Liver (tissue), 9 donors: ENCODE results near the gene SEMA5A. TPM values are rescaled to one million over a fixed set of nuclear protein-coding genes. Genes with fewer than 3 reads are reported as not detected.

ENCODE experiments used
- DNase-seq: peaks from one replicate; pipeline ENCODE4 v3.0.0-alpha.2; 2017; ENCODE audit warnings: low spot score
- H3K27ac ChIP-seq, 2 donors: one replicate each; pipeline ENCODE4 v1.7.0; 2013; ENCODE audit warnings: inconsistent platforms in 2 of 2, low read length in 2 of 2, control low read depth in 1 of 2, low read depth in 1 of 2, mild to moderate bottlenecking in 1 of 2
- H3K27me3 ChIP-seq, 4 donors: one replicate each; pipeline versions ENCODE4 v1.6.1 to v1.7.0; 2013; ENCODE audit warnings: low read length in 3 of 4, inconsistent platforms in 1 of 4, mild to moderate bottlenecking in 1 of 4, moderate library complexity in 1 of 4; ENCODE audit not compliant: control insufficient read depth in 4 of 4, insufficient read depth in 4 of 4
- H3K36me3 ChIP-seq, 4 donors: one replicate each; pipeline versions ENCODE4 v1.6.1 to v1.7.0; 2013; ENCODE audit warnings: low read length in 3 of 4, mild to moderate bottlenecking in 3 of 4, low read depth in 1 of 4, moderate library complexity in 1 of 4; ENCODE audit not compliant: control insufficient read depth in 4 of 4, insufficient read depth in 3 of 4
- H3K4me1 ChIP-seq, 4 donors: one replicate each; pipeline versions ENCODE4 v1.6.1 to v1.7.0; 2013; ENCODE audit warnings: low read length in 3 of 4, mild to moderate bottlenecking in 3 of 4, moderate library complexity in 1 of 4; ENCODE audit not compliant: control insufficient read depth in 4 of 4, insufficient read depth in 4 of 4
- H3K4me3 ChIP-seq, 3 donors: one replicate each; pipeline versions ENCODE4 v1.6.1 to v1.7.0; 2013; ENCODE audit warnings: low read length in 3 of 3, control low read depth in 1 of 3, low read depth in 1 of 3, mild to moderate bottlenecking in 1 of 3
- H3K9ac ChIP-seq, 2 donors: one replicate each; pipeline ENCODE4 v1.7.0; 2013; ENCODE audit warnings: low read length in 2 of 2, mild to moderate bottlenecking in 2 of 2, moderate library complexity in 2 of 2, control low read depth in 1 of 2, low read depth in 1 of 2
- H3K9me3 ChIP-seq, 4 donors: one replicate each; pipeline versions ENCODE4 v1.6.1 to v1.7.0; 2013; ENCODE audit warnings: low read length in 3 of 4; ENCODE audit not compliant: control insufficient read depth in 4 of 4
- EGR1 ChIP-seq, 2 donors: IDR thresholded peaks; 2 replicates each; pipeline ENCODE4 v1.6.1; 2016 to 2018; ENCODE audit warnings: antibody characterized with exemption in 2 of 2, low read depth in 2 of 2
- FOXA1 ChIP-seq: IDR thresholded peaks from 2 replicates; pipeline ENCODE4 v1.6.1; 2016; ENCODE audit warnings: antibody characterized with exemption
- FOXA2 ChIP-seq: IDR thresholded peaks from 2 replicates; pipeline ENCODE4 v1.6.1; 2016; ENCODE audit warnings: antibody characterized with exemption
- GABPA ChIP-seq, 2 donors: IDR thresholded peaks in 1 of 2; conservative IDR thresholded peaks in 1 of 2; 2 replicates each; pipeline ENCODE4 v1.6.1; 2016; ENCODE audit warnings: antibody characterized with exemption in 2 of 2, mild to moderate bottlenecking in 1 of 2, moderate library complexity in 1 of 2
- HNF4A ChIP-seq, 2 donors: conservative IDR thresholded peaks; 2 replicates each; pipeline ENCODE4 v1.6.1; 2016; ENCODE audit warnings: antibody characterized with exemption in 2 of 2, mild to moderate bottlenecking in 2 of 2
- HNF4G ChIP-seq: IDR thresholded peaks from 2 replicates; pipeline ENCODE4 v1.6.1; 2016; ENCODE audit warnings: antibody characterized with exemption
- JUND ChIP-seq, 2 donors: IDR thresholded peaks; 2 replicates each; pipeline ENCODE4 v1.6.1; 2016; ENCODE audit warnings: antibody characterized with exemption in 2 of 2
- MAX ChIP-seq: IDR thresholded peaks from 2 replicates; pipeline ENCODE4 v1.6.1; 2016; ENCODE audit warnings: antibody characterized with exemption
- NR2F2 ChIP-seq: IDR thresholded peaks from 2 replicates; pipeline ENCODE4 v1.6.1; 2016; ENCODE audit warnings: antibody characterized with exemption
- RAD21 ChIP-seq, 2 donors: IDR thresholded peaks; 2 replicates each; pipeline ENCODE4 v1.6.1; 2016; ENCODE audit warnings: antibody characterized with exemption in 2 of 2, mild to moderate bottlenecking in 2 of 2
- REST ChIP-seq: IDR thresholded peaks from 2 replicates; pipeline ENCODE4 v1.6.1; 2016; ENCODE audit warnings: antibody characterized with exemption, mild to moderate bottlenecking
- RXRA ChIP-seq, 2 donors: IDR thresholded peaks; 2 replicates each; pipeline ENCODE4 v1.6.1; 2017 to 2018; ENCODE audit warnings: antibody characterized with exemption in 2 of 2, mild to moderate bottlenecking in 1 of 2
- SP1 ChIP-seq: IDR thresholded peaks from 2 replicates; pipeline ENCODE4 v1.6.1; 2018; ENCODE audit warnings: antibody characterized with exemption, mild to moderate bottlenecking
- TAF1 ChIP-seq: conservative IDR thresholded peaks from 2 replicates; pipeline ENCODE4 v1.6.1; 2016; ENCODE audit warnings: antibody characterized with exemption, mild to moderate bottlenecking
- YY1 ChIP-seq: IDR thresholded peaks from 2 replicates; pipeline ENCODE4 v1.6.1; 2016; ENCODE audit warnings: antibody characterized with exemption, mild to moderate bottlenecking
- WGBS: extraction: QIAGEN DNeasy Blood & Tissue Kit; methylation state at CpG from one replicate; pipeline ENCODE4 v1.1.7; 2013; 5-methylcytosine and 5-hydroxymethylcytosine counted together
- polyA plus RNA-seq, 2 donors: library from polyadenylated mRNA; stranded (reverse) in 1 of 2; unstranded in 1 of 2; fragments of 200-250 nt in 1 of 2; fragments of >200 nt in 1 of 2; fragmentation: Nextera tagmentation in 1 of 2; extraction: Ambion mirVana in 1 of 2; gene quantifications; one replicate each; pipeline versions ENCODE4 v1.2.1 to v1.2.3, GENCODE V29; 2013 to 2015
- total RNA-seq, 2 donors: library from RNA; depleted of rRNA; stranded (reverse); fragments of >200 nt; gene quantifications; one replicate each; pipeline ENCODE4 v1.2.3, GENCODE V29; 2014
- TF ChIP-seq, protein P1 (sequence below): IDR thresholded peaks from 2 replicates; pipeline ENCODE4 v1.6.1; 2016; ENCODE audit warnings: antibody characterized with exemption
- TF ChIP-seq, protein P2 (sequence below): fragments of 150-350 bp; IDR thresholded peaks from 2 replicates; pipeline ENCODE4 v1.5.1; 2017; ENCODE audit warnings: improper control_type of control experiment, low read depth, low read length; ENCODE audit not compliant: missing input control
- TF ChIP-seq, protein P3 (sequence below): IDR thresholded peaks from 2 replicates; pipeline ENCODE4 v1.6.1; 2016; ENCODE audit warnings: antibody characterized with exemption
- donor health status: healthy.
- donor health status: healthy.
- donor health status: healthy.
- donor health status: healthy.
- donor health status: healthy.

SEMA5A gene
- total and polyA plus RNA-seq, 4 donors: 1.1 to 5.8 (median 3.2) TPM

GRCh38 chr5:9042241-9042640, 503.6 kb downstream of the SEMA5A start:
- Histone ChIP-seq H3K9me3 (no peaks in the 10 kb centered on the region), H3K4me3 (no peak overlapping the region), H3K9ac (no peak overlapping the region), H3K27ac (no peak overlapping the region), H3K4me1 (no peaks in the 10 kb centered on the region), H3K36me3 (peaks cover 0 to 33% (median 9%) of the 10 kb centered on the region in 4 donors), H3K27me3 (no peaks in the 10 kb centered on the region)
- TF ChIP-seq JUND (IDR thresholded peaks at IDR 0.05): no peak
- TF ChIP-seq YY1: no peak
- TF ChIP-seq, protein P1, sequence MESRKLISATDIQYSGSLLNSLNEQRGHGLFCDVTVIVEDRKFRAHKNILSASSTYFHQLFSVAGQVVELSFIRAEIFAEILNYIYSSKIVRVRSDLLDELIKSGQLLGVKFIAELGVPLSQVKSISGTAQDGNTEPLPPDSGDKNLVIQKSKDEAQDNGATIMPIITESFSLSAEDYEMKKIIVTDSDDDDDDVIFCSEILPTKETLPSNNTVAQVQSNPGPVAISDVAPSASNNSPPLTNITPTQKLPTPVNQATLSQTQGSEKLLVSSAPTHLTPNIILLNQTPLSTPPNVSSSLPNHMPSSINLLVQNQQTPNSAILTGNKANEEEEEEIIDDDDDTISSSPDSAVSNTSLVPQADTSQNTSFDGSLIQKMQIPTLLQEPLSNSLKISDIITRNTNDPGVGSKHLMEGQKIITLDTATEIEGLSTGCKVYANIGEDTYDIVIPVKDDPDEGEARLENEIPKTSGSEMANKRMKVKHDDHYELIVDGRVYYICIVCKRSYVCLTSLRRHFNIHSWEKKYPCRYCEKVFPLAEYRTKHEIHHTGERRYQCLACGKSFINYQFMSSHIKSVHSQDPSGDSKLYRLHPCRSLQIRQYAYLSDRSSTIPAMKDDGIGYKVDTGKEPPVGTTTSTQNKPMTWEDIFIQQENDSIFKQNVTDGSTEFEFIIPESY: no peak
- TF ChIP-seq EGR1 (IDR thresholded peaks at IDR 0.05; ENCODE audit: low read depth in 2 of 2): no peak
- no peak for TF ChIP-seq TAF1
- no peak for TF ChIP-seq GABPA (IDR thresholded peaks at IDR 0.05 in 1 of 2, conservative IDR thresholded peaks at IDR 0.05 in 1 of 2)
- TF ChIP-seq RXRA (IDR thresholded peaks at IDR 0.05): no peak
- TF ChIP-seq NR2F2: no peak
- no peak for TF ChIP-seq FOXA1
- no peak for TF ChIP-seq HNF4G
- TF ChIP-seq RAD21 (IDR thresholded peaks at IDR 0.05): no peak
- TF ChIP-seq, protein P2, sequence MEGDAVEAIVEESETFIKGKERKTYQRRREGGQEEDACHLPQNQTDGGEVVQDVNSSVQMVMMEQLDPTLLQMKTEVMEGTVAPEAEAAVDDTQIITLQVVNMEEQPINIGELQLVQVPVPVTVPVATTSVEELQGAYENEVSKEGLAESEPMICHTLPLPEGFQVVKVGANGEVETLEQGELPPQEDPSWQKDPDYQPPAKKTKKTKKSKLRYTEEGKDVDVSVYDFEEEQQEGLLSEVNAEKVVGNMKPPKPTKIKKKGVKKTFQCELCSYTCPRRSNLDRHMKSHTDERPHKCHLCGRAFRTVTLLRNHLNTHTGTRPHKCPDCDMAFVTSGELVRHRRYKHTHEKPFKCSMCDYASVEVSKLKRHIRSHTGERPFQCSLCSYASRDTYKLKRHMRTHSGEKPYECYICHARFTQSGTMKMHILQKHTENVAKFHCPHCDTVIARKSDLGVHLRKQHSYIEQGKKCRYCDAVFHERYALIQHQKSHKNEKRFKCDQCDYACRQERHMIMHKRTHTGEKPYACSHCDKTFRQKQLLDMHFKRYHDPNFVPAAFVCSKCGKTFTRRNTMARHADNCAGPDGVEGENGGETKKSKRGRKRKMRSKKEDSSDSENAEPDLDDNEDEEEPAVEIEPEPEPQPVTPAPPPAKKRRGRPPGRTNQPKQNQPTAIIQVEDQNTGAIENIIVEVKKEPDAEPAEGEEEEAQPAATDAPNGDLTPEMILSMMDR: no peak
- TF ChIP-seq, protein P3, sequence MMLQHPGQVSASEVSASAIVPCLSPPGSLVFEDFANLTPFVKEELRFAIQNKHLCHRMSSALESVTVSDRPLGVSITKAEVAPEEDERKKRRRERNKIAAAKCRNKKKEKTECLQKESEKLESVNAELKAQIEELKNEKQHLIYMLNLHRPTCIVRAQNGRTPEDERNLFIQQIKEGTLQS: no peak
- TF ChIP-seq SP1: no peak
- no peak for TF ChIP-seq FOXA2
- TF ChIP-seq MAX: no peak
- TF ChIP-seq REST: no peak
- no peak for TF ChIP-seq HNF4A (conservative IDR thresholded peaks at IDR 0.05)
- 100% methylated on average over 1 of the region's 1 CpG for WGBS
- no peak for DNase-seq
